Heart left ventricle (tissue), 13 donors: ENCODE measurements around the gene MAPK7.

ENCODE experiments used
- CTCF ChIP-seq, 12 donors: fragments of 200-600 bp; sonication (generic) in 4 of 12; IDR thresholded peaks; one replicate each; pipeline versions ENCODE4 v1.5.0 to v1.8.0; 2018 to 2022; ENCODE audit warnings: antibody characterized with exemption in 12 of 12, mild to moderate bottlenecking in 5 of 12
- POLR2A ChIP-seq, 2 donors: fragments of 450-650 bp; IDR thresholded peaks; one replicate each; pipeline ENCODE4 v1.6.1; 2017; ENCODE audit warnings: antibody characterized with exemption in 2 of 2, mild to moderate bottlenecking in 2 of 2, moderate library complexity in 2 of 2
- donor health status: ischemic (EF 13 %, LVEDD 7.1; RV severe dilation, severe dysfunction).
- donor health status: DM: no; HTN: yes; CAD: no.
- donor health status: DM: no; HTN: no; CAD: no.
- donor health status: ischemic (EF 25% LVEDD 6.9; RV normal size, moderate dysfunction).
- donor health status: ischemic (EF 25% LVEDD 5.7; RV mildly dilated, moderate dysfunction).
- donor health status: ischemic (EF 35%, LVEDD 5.7; RV mildly dilated, moderate dysfunction).
- donor health status: nonischemic (EF 11% LVEDD 7.7; RV severe dilation, severe dysfunction).
- donor health status: DM: yes; HTN: yes; CAD: no.
- donor health status: PGD.
- donor health status: ischemic (EF 29% LVEDD 5.4; RV normal size, mild dysfunction).
- donor health status: nonischemic (EF 23%, LVEDD 6.1; RV moderate dilation, normal function).

GRCh38 chr17:19377602-19378415 is 489 bp upstream of the MAPK7 start:
- TF ChIP-seq CTCF (IDR thresholded peaks at IDR 0.05) (peak in 4 of 12 donors; percentile 5 to 33 (median 20)), POLR2A (IDR thresholded peaks at IDR 0.05) (peak in 1 of 2 donors; percentile 44)
